ENCODE data around the gene GAB4. TPM values are rescaled to one million over a fixed set of nuclear protein-coding genes. Genes with fewer than 3 reads are reported as not detected.

The GAB4 gene
- total and polyA plus RNA-seq, 2 of the 8 experiments (the other 6 are each of a cell fraction or from before 2014, with no cell fraction given), result 0.03 to 0.17 TPM

DNA sequence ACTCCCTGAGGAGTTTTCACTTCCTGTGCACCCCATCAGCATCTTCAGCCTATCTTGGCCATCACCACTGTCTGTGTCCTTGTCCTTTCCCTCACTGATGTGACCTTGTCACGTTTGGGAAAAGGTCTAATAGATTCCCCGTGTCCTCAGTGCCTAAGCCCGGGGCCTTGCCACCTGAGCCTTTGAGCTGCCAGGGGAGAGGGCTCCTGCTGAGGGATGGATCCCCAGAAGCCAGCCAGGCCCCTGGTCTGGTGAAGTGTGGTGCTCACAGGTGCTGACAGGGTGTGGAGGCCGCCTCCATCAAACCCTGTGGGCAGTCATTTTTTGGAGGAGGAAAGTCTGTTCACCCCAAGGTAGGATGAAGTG lies 47.2 kb downstream of the GAB4 start (continued):
- no peak for TF ChIP-seq SP4 (IDR thresholded peaks at IDR 0.05; ENCODE audit: low read length)

Data from H1 (cell line).